HUES48 (cell line): ENCODE measurements around the gene SPANXC.
"Not testable (repeated sequence)": the region's sequence is repeated elsewhere in the genome, so short reads cannot be mapped to it uniquely, and the experiment has no call there.

Experiments
- H3K27ac ChIP-seq: one replicate; pipeline ENCODE4 v1.7.0; 2013; ENCODE audit warnings: low read depth, low read length, inconsistent platforms
- H3K27me3 ChIP-seq: 2 replicates; pipeline ENCODE4 v1.6.1; 2013; ENCODE audit warnings: mild to moderate bottlenecking, low read length; ENCODE audit not compliant: control insufficient read depth, insufficient read depth
- H3K36me3 ChIP-seq: 2 replicates; pipeline ENCODE4 v1.6.1; 2013; ENCODE audit warnings: low read length; ENCODE audit not compliant: control insufficient read depth, insufficient read depth
- H3K4me1 ChIP-seq: 2 replicates; pipeline ENCODE4 v1.6.1; 2013; ENCODE audit warnings: mild to moderate bottlenecking, low read length; ENCODE audit not compliant: control insufficient read depth, insufficient read depth
- H3K4me3 ChIP-seq: 2 replicates; pipeline ENCODE4 v1.5.1; 2013; ENCODE audit warnings: mild to moderate bottlenecking, low read depth, low read length
- H3K9ac ChIP-seq: 2 replicates; pipeline ENCODE4 v1.6.1; 2013; ENCODE audit warnings: mild to moderate bottlenecking, low read depth, low read length, moderate library complexity
- H3K9me3 ChIP-seq: 2 replicates; pipeline ENCODE4 v1.6.1; 2013; ENCODE audit warnings: low read length; ENCODE audit not compliant: control insufficient read depth, insufficient read depth

The SPANXC gene

DNA sequence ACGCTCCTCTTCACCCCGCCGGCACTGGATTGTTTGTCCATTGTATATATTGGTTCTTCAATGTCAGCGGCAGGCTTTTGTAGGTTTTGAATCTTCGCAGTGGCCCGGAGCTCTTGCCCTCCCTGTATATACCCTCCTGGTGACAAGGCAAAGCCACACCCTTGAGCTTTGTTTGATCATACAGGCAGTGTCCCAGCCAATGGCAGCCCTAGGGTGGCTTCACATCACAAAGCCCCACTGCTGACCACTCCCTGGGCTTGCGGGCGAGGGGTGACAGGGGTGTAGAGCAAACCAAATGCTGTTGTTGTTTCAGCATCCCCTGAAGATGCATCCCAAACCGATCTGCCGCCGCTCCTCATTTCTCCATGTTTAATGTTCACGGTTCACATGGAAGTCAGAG lies at the start of gene SPANXC:
TSS of gene SPANXC (minus strand) at position 101 of the 400 bp plus-strand sequence. CDS start at position 41, 60 bp downstream.
- not testable (repeated sequence) for H3K4me3 ChIP-seq, H3K9me3 ChIP-seq, H3K36me3 ChIP-seq, H3K27ac ChIP-seq, H3K9ac ChIP-seq, H3K27me3 ChIP-seq, H3K4me1 ChIP-seq

DNA sequence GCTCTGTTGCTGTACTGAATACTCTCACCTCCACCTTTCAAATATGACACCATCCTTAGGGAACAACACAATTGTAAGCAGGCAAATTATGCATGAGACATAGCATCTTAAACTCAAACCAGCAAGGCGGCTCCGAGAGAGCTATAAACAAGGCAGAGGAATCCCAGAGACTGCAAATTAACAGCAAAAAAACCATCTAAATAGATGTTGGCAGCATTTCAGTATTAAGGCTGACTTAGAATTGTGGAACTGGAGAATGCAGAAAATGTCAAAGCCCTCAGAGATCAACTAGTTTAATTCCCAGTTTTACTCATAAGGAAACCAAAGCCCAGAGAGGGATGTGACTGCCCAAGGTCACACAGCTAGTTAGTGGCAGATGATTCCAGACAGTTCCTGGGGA lies 37.2 kb upstream of the SPANXC start:
- Histone ChIP-seq H3K36me3 (no peaks in the 10 kb centered on the region), H3K27ac (no peak overlapping the region), H3K27me3 (no peaks in the 10 kb centered on the region), H3K4me1 (no peaks in the 10 kb centered on the region), H3K9me3 (peaks cover 17% of the 10 kb centered on the region; the same call in 1 of the 2 replicates), H3K4me3 (no peak overlapping the region), H3K9ac (no peak overlapping the region)

DNA sequence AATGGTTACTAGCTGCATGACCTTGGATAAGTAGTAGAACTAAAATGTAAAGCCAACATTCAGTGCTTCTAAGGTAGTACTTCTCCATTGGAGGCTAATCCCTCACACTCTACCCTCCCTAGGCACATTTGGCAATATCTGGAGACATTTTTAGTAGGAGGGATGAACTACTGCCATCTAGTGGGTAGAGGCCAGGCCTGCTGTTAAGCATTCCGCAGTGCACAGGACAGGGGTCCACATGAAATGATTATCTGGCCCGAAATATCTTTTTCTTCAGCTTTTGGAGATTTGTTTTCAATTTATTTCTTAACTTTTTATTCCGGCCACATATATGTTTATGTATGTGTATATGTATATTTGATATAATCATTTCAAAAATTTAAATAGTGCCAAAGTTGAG lies 36.0 kb upstream of the SPANXC start:
- Histone ChIP-seq H3K9me3 (peaks cover 12% of the 10 kb centered on the region; the same call in 1 of the 2 replicates), H3K9ac (no peak overlapping the region), H3K27me3 (no peaks in the 10 kb centered on the region), H3K4me3 (no peak overlapping the region), H3K27ac (no peak overlapping the region), H3K4me1 (no peaks in the 10 kb centered on the region), H3K36me3 (no peaks in the 10 kb centered on the region)

DNA sequence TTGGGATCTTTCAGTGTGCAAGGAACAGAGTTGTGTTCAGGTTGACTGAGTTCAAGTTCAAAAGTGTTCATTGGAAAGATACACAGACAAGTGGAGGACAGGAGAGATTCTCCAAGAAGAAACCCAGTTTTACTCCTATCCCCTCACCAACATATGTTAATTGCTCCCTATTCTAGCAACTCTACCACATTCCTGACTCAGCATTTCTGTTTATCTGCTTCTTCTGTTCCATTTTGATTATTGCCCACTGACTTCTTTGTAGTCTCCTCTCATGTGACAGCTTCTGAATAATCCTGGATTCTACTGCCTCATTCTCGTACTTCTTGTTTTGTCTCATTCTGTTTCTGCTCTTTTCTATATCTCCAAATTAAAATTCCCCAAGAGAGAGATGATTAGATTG lies 15.8 kb upstream of the SPANXC start:
- no peaks in the 10 kb centered on the region for H3K4me1 ChIP-seq
- no peak overlapping the region for H3K4me3 ChIP-seq
- H3K9me3 ChIP-seq = peaks cover 11% of the 10 kb centered on the region; the same call in 1 of the 2 replicates
- H3K36me3 ChIP-seq = no peaks in the 10 kb centered on the region
- no peaks in the 10 kb centered on the region for H3K27me3 ChIP-seq
- no peak overlapping the region for H3K27ac ChIP-seq
- H3K9ac ChIP-seq = no peak overlapping the region

- no peaks in the 10 kb centered on the region for H3K36me3 ChIP-seq
- no peak overlapping the region for H3K4me3 ChIP-seq
- H3K9me3 ChIP-seq = peaks cover 9% of the 10 kb centered on the region
- no peaks in the 10 kb centered on the region for H3K4me1 ChIP-seq
- H3K27ac ChIP-seq = no peak overlapping the region
- no peak overlapping the region for H3K9ac ChIP-seq
- no peaks in the 10 kb centered on the region for H3K27me3 ChIP-seq
These were observed 20.7 kb downstream of the SPANXC start for GRCh38 chrX:141221611-141222010.

GRCh38 chrX:141220342-141221008 lies 21.8 kb downstream of the SPANXC start:
- Histone ChIP-seq H3K27ac (no peak overlapping the region), H3K4me3 (no peak overlapping the region), H3K27me3 (no peaks in the 10 kb centered on the region), H3K9me3 (peaks cover 9% of the 10 kb centered on the region), H3K9ac (no peak overlapping the region), H3K4me1 (no peaks in the 10 kb centered on the region), H3K36me3 (no peaks in the 10 kb centered on the region)

DNA sequence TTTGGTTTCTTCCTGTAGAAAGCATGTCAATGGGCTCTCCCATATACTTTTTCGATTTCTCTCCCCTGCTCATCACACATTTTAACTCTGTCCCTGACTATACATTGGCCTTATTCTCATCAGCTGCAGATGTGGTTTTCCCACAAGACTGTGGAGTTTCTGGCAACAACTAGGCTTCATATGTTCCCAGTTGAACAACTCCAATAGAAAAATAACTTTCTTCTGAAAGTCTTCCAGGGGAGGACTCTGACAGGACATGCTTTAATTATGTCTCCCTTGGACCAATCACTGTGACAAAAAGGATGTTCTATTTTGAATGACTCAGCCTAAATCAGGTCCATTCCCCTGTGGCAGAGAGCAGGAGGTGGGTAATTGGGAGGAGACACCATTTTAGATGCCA lies 28.1 kb downstream of the SPANXC start:
- no peaks in the 10 kb centered on the region for H3K27me3 ChIP-seq
- H3K4me1 ChIP-seq = no peaks in the 10 kb centered on the region
- no peak overlapping the region for H3K27ac ChIP-seq
- no peak overlapping the region for H3K9ac ChIP-seq
- no peaks in the 10 kb centered on the region for H3K36me3 ChIP-seq
- peaks cover 21% of the 10 kb centered on the region for H3K9me3 ChIP-seq
- H3K4me3 ChIP-seq = no peak overlapping the region

DNA sequence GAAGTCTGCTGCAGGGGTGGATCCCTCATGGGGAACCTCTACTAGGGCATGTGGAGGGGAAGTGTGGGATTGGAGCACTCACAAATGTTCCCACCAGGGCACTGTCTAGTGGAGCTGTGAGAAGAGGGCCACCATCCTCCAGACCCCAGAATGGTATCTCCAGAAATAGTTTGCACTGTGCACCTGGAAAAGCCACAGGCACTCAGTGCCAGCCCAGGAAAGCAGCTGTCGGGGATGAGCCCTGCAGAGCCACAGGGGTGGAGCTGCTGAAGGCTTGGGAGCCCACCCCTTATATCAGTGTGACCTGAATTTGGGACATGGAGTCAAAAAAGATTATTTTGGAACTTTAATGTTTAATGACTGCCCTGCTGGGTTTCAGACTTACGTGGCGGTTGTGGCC lies 40.4 kb downstream of the SPANXC start:
- no peak overlapping the region for H3K9ac ChIP-seq

More for the DNA sequence above, 40.4 kb downstream of the SPANXC start:
- Histone ChIP-seq H3K4me3 (no peak overlapping the region), H3K36me3 (no peaks in the 10 kb centered on the region), H3K4me1 (no peaks in the 10 kb centered on the region), H3K9me3 (peaks cover 16% of the 10 kb centered on the region; the same call in 1 of the 2 replicates), H3K27me3 (no peaks in the 10 kb centered on the region), H3K27ac (no peak overlapping the region)
